CD4-positive, CD25-positive, alpha-beta regulatory T cell (primary cell): Measurements from ENCODE around the gene DNAH1. TPM values are rescaled to one million over a fixed set of nuclear protein-coding genes. Genes with fewer than 3 reads are reported as not detected.

Experiments
- ATAC-seq, 2 donors: fragments of 150-1000 bp; cut with Tn5 transposase; one replicate each; pipeline ENCODE4 v1.10.0; 2021; ENCODE audit warnings: low read depth in 2 of 2, moderate number of reproducible peaks in 2 of 2, moderate library complexity in 1 of 2
- DNase-seq, 3 donors: peaks; one replicate each; pipeline versions ENCODE4 v3.0.0 to v3.0.0-alpha.2; 2012 to 2022; ENCODE audit warnings: mixed read lengths in 1 of 3
- H3K27ac ChIP-seq: one replicate; pipeline ENCODE4 v1.7.0; 2013; ENCODE audit warnings: mild to moderate bottlenecking, low read length; ENCODE audit not compliant: insufficient read depth, poor library complexity, severe bottlenecking
- H3K27me3 ChIP-seq: one replicate; pipeline ENCODE4 v1.7.0; 2013; ENCODE audit warnings: low read length; ENCODE audit not compliant: control insufficient read depth, insufficient read depth
- H3K36me3 ChIP-seq: one replicate; pipeline ENCODE4 v1.7.0; 2013; ENCODE audit warnings: mild to moderate bottlenecking, low read length, moderate library complexity; ENCODE audit not compliant: control insufficient read depth, insufficient read depth
- H3K4me1 ChIP-seq: 2 replicates; pipeline ENCODE4 v1.7.0; 2013; ENCODE audit warnings: mild to moderate bottlenecking, low read length; ENCODE audit not compliant: insufficient read depth, control insufficient read depth, poor library complexity, severe bottlenecking
- H3K4me3 ChIP-seq: one replicate; pipeline ENCODE4 v1.7.0; 2013; ENCODE audit warnings: low read depth, mild to moderate bottlenecking, low read length, moderate library complexity
- H3K9me3 ChIP-seq, 2 experiments: 1 replicate in 1 of 2; 2 replicates in 1 of 2; pipeline ENCODE4 v1.7.0; 2013; ENCODE audit warnings: low read length in 2 of 2, mild to moderate bottlenecking in 1 of 2, moderate library complexity in 1 of 2; ENCODE audit not compliant: control insufficient read depth in 2 of 2
- H3K27ac Mint-ChIP-seq, 3 donors: one replicate each; pipeline ENCODE4 v1.8.0; 2020 to 2022; ENCODE audit warnings: mild to moderate bottlenecking in 3 of 3, mixed read lengths in 3 of 3, moderate library complexity in 2 of 3
- H3K27me3 Mint-ChIP-seq: one replicate; pipeline ENCODE4 v1.8.0; 2022; ENCODE audit warnings: mild to moderate bottlenecking, mixed read lengths
- H3K36me3 Mint-ChIP-seq: one replicate; pipeline ENCODE4 v1.8.0; 2020; ENCODE audit warnings: mixed read lengths
- H3K4me1 Mint-ChIP-seq, 4 donors: one replicate each; pipeline ENCODE4 v1.8.0; 2020 to 2022; ENCODE audit warnings: mixed read lengths in 4 of 4, mild to moderate bottlenecking in 1 of 4
- H3K4me3 Mint-ChIP-seq, 4 donors: one replicate each; pipeline ENCODE4 v1.8.0; 2020 to 2022; ENCODE audit warnings: mild to moderate bottlenecking in 4 of 4, mixed read lengths in 4 of 4, moderate library complexity in 3 of 4
- H3K9me3 Mint-ChIP-seq, 7 donors: one replicate each; pipeline ENCODE4 v1.8.0; 2020 to 2022; ENCODE audit warnings: mixed read lengths in 7 of 7, mild to moderate bottlenecking in 3 of 7, moderate library complexity in 2 of 7
- polyA plus RNA-seq, 4 donors: library from polyadenylated mRNA; unstranded; fragments of 300-500 nt; fragmentation: Illumina TruSeq; gene quantifications; one replicate each; pipeline ENCODE4 v1.2.3, GENCODE V29; 2021
- total RNA-seq: library from RNA; stranded (reverse); gene quantifications from one replicate; pipeline ENCODE4 v1.2.3, GENCODE V29; 2022

The DNAH1 gene
- total and polyA plus RNA-seq, 5 donors from 2014 or later: 0.39 to 59.8 (median 0.67) TPM

GRCh38 chr3:52277071-52277964 lies 38.8 kb upstream of the DNAH1 start:
- peaks cover 79% of the 10 kb centered on the region for H3K4me1 ChIP-seq
- H3K36me3 ChIP-seq: peaks cover 14% of the 10 kb centered on the region
- no peaks in the 10 kb centered on the region for H3K27me3 ChIP-seq
- H3K9me3 ChIP-seq: no peaks in the 10 kb centered on the region
- H3K27ac Mint-ChIP-seq: peak overlapping the region; percentile 96 to 99 (median 98)
- H3K4me1 Mint-ChIP-seq: peaks cover 16 to 84% (median 61%) of the 10 kb centered on the region in 4 donors
- peak; percentile 47 to 83 (median 61) for DNase-seq
- H3K9me3 Mint-ChIP-seq: no peaks in the 10 kb centered on the region
- peak overlapping the region; percentile 98 for H3K4me3 ChIP-seq
- peaks cover 24% of the 10 kb centered on the region for H3K36me3 Mint-ChIP-seq
- H3K27me3 Mint-ChIP-seq: no peaks in the 10 kb centered on the region
- ATAC-seq: peak in 1 of 2 donors; percentile 18
- peak overlapping the region; percentile 96 to 98 (median 97) for H3K4me3 Mint-ChIP-seq
- H3K27ac ChIP-seq: peak overlapping the region; percentile 92

GRCh38 chr3:52277972-52278509 lies 38.1 kb upstream of the DNAH1 start:
- H3K9me3 ChIP-seq: no peaks in the 10 kb centered on the region
- peak overlapping the region; percentile 92 for H3K27ac ChIP-seq
- H3K4me1 ChIP-seq: peaks cover 79% of the 10 kb centered on the region
- peak in 2 of 3 donors; percentile 66 to 73 for DNase-seq
- no peaks in the 10 kb centered on the region for H3K27me3 ChIP-seq
- Mint-ChIP-seq H3K27ac (peak overlapping the region; percentile 52 to 99 (median 98)), H3K4me3 (peak overlapping the region; percentile 97 to 99 (median 98)), H3K27me3 (no peaks in the 10 kb centered on the region), H3K9me3 (no peaks in the 10 kb centered on the region), H3K4me1 (peaks cover 16 to 83% (median 58%) of the 10 kb centered on the region in 4 donors), H3K36me3 (peaks cover 20% of the 10 kb centered on the region)
- H3K4me3 ChIP-seq: peak overlapping the region; percentile 98
- ATAC-seq: peak; percentile 57 to 62
- peaks cover 9% of the 10 kb centered on the region for H3K36me3 ChIP-seq

- Mint-ChIP-seq H3K4me3 (peak within 1 kb of the TSS; percentile 97 to 99 (median 98)), H3K36me3 (peaks cover 16% of the 10 kb centered on the region), H3K4me1 (peaks cover 16 to 83% (median 55%) of the 10 kb centered on the region in 4 donors), H3K9me3 (no peaks in the 10 kb centered on the region), H3K27ac (peak within 1 kb of the TSS; percentile 96 to 99 (median 98)), H3K27me3 (no peaks in the 10 kb centered on the region)
- DNase-seq (peak; percentile 95 to 96 (median 95)), ATAC-seq (peak; percentile 86 to 87)
- peak within 1 kb of the TSS; percentile 92 for H3K27ac ChIP-seq
- peaks cover 7% of the 10 kb centered on the region for H3K36me3 ChIP-seq
- peak within 1 kb of the TSS; percentile 98 for H3K4me3 ChIP-seq
- no peaks in the 10 kb centered on the region for H3K9me3 ChIP-seq
- H3K27me3 ChIP-seq: no peaks in the 10 kb centered on the region
- peaks cover 79% of the 10 kb centered on the region for H3K4me1 ChIP-seq
Observed at GRCh38 chr3:52278510-52279069, 37.5 kb upstream of the DNAH1 start, which contains the start of gene WDR82. Gene WDR82, minus strand, starts transcription at chr3:52278649. Its CDS starts 288 bp downstream, at chr3:52278361.

- Histone ChIP-seq H3K36me3 (peaks cover 2% of the 10 kb centered on the region), H3K27ac (peak overlapping the region; percentile 92), H3K4me1 (peaks cover 69% of the 10 kb centered on the region), H3K9me3 (no peaks in the 10 kb centered on the region), H3K4me3 (peak overlapping the region; percentile 66), H3K27me3 (no peaks in the 10 kb centered on the region)
- ATAC-seq (no peak), DNase-seq (no peak)
- H3K4me3 Mint-ChIP-seq: peak overlapping the region; percentile 97 to 99 (median 98)
- no peaks in the 10 kb centered on the region for H3K27me3 Mint-ChIP-seq
- peaks cover 10% of the 10 kb centered on the region for H3K36me3 Mint-ChIP-seq
- peaks cover 16 to 78% (median 46%) of the 10 kb centered on the region in 4 donors for H3K4me1 Mint-ChIP-seq
- peak overlapping the region; percentile 95 to 99 (median 98) for H3K27ac Mint-ChIP-seq
- H3K9me3 Mint-ChIP-seq: no peaks in the 10 kb centered on the region
Observed at GRCh38 chr3:52279596-52279995, 36.5 kb upstream of the DNAH1 start.

GRCh38 chr3:52280050-52280461 lies 36.1 kb upstream of the DNAH1 start:
- Mint-ChIP-seq H3K36me3 (peaks cover 10% of the 10 kb centered on the region), H3K9me3 (no peaks in the 10 kb centered on the region), H3K4me3 (peak overlapping the region; percentile 97 to 99 (median 98)), H3K27ac (peak overlapping the region; percentile 12 to 99 (median 98)), H3K4me1 (peaks cover 16 to 73% (median 45%) of the 10 kb centered on the region in 4 donors), H3K27me3 (no peaks in the 10 kb centered on the region)
- DNase-seq (no peak), ATAC-seq (no peak)
- Histone ChIP-seq H3K36me3 (no peaks in the 10 kb centered on the region), H3K27me3 (no peaks in the 10 kb centered on the region), H3K27ac (peak overlapping the region; percentile 92), H3K4me1 (peaks cover 64% of the 10 kb centered on the region), H3K9me3 (no peaks in the 10 kb centered on the region), H3K4me3 (peak overlapping the region; percentile 66)

- H3K9me3 Mint-ChIP-seq: no peaks in the 10 kb centered on the region
- H3K36me3 Mint-ChIP-seq: peaks cover 4% of the 10 kb centered on the region
- peaks cover 17 to 63% (median 33%) of the 10 kb centered on the region in 4 donors for H3K4me1 Mint-ChIP-seq
- Histone ChIP-seq H3K27ac (peak overlapping the region; percentile 70), H3K4me1 (peaks cover 48% of the 10 kb centered on the region), H3K9me3 (no peaks in the 10 kb centered on the region), H3K36me3 (no peaks in the 10 kb centered on the region), H3K4me3 (peak overlapping the region; percentile 56), H3K27me3 (no peaks in the 10 kb centered on the region)
- peak overlapping the region; percentile 45 to 97 (median 76) for H3K4me3 Mint-ChIP-seq
- DNase-seq: peak in 2 of 3 donors; percentile 61 to 80
- ATAC-seq: peak; percentile 18 to 35
- peak overlapping the region; percentile 95 to 98 (median 97) for H3K27ac Mint-ChIP-seq
- no peaks in the 10 kb centered on the region for H3K27me3 Mint-ChIP-seq
Observed at GRCh38 chr3:52281981-52282801, 33.9 kb upstream of the DNAH1 start.

- H3K27ac ChIP-seq: peak overlapping the region; percentile 70
- peak overlapping the region; percentile 77 to 98 (median 87) for H3K27ac Mint-ChIP-seq
- no peaks in the 10 kb centered on the region for H3K27me3 Mint-ChIP-seq
- ATAC-seq: no peak
- H3K4me1 ChIP-seq: peaks cover 45% of the 10 kb centered on the region
- no peaks in the 10 kb centered on the region for H3K9me3 ChIP-seq
- peaks cover 17 to 65% (median 34%) of the 10 kb centered on the region in 4 donors for H3K4me1 Mint-ChIP-seq
- H3K27me3 ChIP-seq: no peaks in the 10 kb centered on the region
- H3K36me3 ChIP-seq: no peaks in the 10 kb centered on the region
- no peaks in the 10 kb centered on the region for H3K9me3 Mint-ChIP-seq
- peak overlapping the region in 2 of 4 donors; percentile 8 to 82 for H3K4me3 Mint-ChIP-seq
- H3K4me3 ChIP-seq: no peak overlapping the region
- no peaks in the 10 kb centered on the region for H3K36me3 Mint-ChIP-seq
- DNase-seq: no peak
Observed at GRCh38 chr3:52283306-52283705, 32.8 kb upstream of the DNAH1 start.
